ENCODE results near the gene CARD10.

The CARD10 gene

GRCh38 chr22:37525073-37525745 lies 6.0 kb upstream of the CARD10 start:
- DNase-seq, result peak; percentile 47

- DNase-seq, result no peak
Measured at GRCh38 chr22:37522482-37522881, 3.3 kb upstream of the CARD10 start.

GRCh38 chr22:37521236-37521739 lies 2.1 kb upstream of the CARD10 start:
- DNase-seq, result no peak

- DNase-seq, result no peak
Measured at GRCh38 chr22:37520776-37521191, 1.6 kb upstream of the CARD10 start.

- no peak for DNase-seq
Measured at GRCh38 chr22:37518509-37519267, 527 bp downstream of the CARD10 start.

GRCh38 chr22:37517826-37518450 lies 1.3 kb downstream of the CARD10 start:
- no peak for DNase-seq

GRCh38 chr22:37516456-37516855 lies 2.8 kb downstream of the CARD10 start:
- DNase-seq, result no peak

- no peak for DNase-seq
Measured at GRCh38 chr22:37515901-37516300, 3.3 kb downstream of the CARD10 start.

GRCh38 chr22:37514526-37515051 lies 4.6 kb downstream of the CARD10 start:
- no peak for DNase-seq

GRCh38 chr22:37511395-37512104 lies 7.7 kb downstream of the CARD10 start:
- no peak for DNase-seq

- no peak for DNase-seq
Measured at GRCh38 chr22:37510091-37510490, 9.1 kb downstream of the CARD10 start.

GRCh38 chr22:37509059-37509860 lies 10.0 kb downstream of the CARD10 start:
- DNase-seq, result no peak

- no peak for DNase-seq
Measured at GRCh38 chr22:37508431-37508992, 10.7 kb downstream of the CARD10 start.

GRCh38 chr22:37507731-37508130 lies 11.5 kb downstream of the CARD10 start:
- DNase-seq, result no peak

- DNase-seq, result no peak
Measured at GRCh38 chr22:37505989-37506388, 13.2 kb downstream of the CARD10 start.

- no peak for DNase-seq
Measured at GRCh38 chr22:37505565-37505964, 13.7 kb downstream of the CARD10 start.

GRCh38 chr22:37504964-37505363 lies 14.3 kb downstream of the CARD10 start:
- no peak for DNase-seq

GRCh38 chr22:37503850-37504249 lies 15.4 kb downstream of the CARD10 start:
- DNase-seq, result no peak

GRCh38 chr22:37503183-37503683 lies 16.0 kb downstream of the CARD10 start:
- no peak for DNase-seq

- no peak for DNase-seq
Measured at GRCh38 chr22:37502342-37503182, 16.7 kb downstream of the CARD10 start.
